WERI-Rb-1 (cell line): ENCODE data around the gene STAP1.

ENCODE experiments used
- DNase-seq: peaks from one replicate; pipeline ENCODE4 v3.0.0-alpha.2; 2020
- H3K27ac ChIP-seq: fragments of 250-450 bp; sonication (Bioruptor Pico); 2 replicates; pipeline ENCODE4 v1.5.1; 2020; ENCODE audit warnings: mild to moderate bottlenecking, moderate library complexity
- H3K27me3 ChIP-seq: fragments of 250-450 bp; sonication (Bioruptor Pico); 2 replicates; pipeline ENCODE4 v1.5.1; 2021; ENCODE audit warnings: mild to moderate bottlenecking, low read depth, moderate library complexity; ENCODE audit not compliant: insufficient read depth, severe bottlenecking
- H3K36me3 ChIP-seq: fragments of 250-450 bp; sonication (Bioruptor Pico); 2 replicates; pipeline ENCODE4 v1.5.1; 2020; ENCODE audit warnings: mild to moderate bottlenecking, moderate library complexity
- H3K4me3 ChIP-seq: 2 replicates; pipeline ENCODE4 v1.5.1; 2011; ENCODE audit warnings: low read depth, mild to moderate bottlenecking, control low read depth, low read length
- H3K9me3 ChIP-seq: fragments of 250-450 bp; sonication (Bioruptor Pico); 2 replicates; pipeline ENCODE4 v1.5.1; 2021; ENCODE audit warnings: mild to moderate bottlenecking, moderate library complexity; ENCODE audit not compliant: severe bottlenecking
- TF ChIP-seq, protein P1 (sequence below): IDR thresholded peaks from 2 replicates; pipeline ENCODE4 v1.5.1; 2011; ENCODE audit warnings: low read depth, mild to moderate bottlenecking, control low read depth, inconsistent platforms, low read length

Gene STAP1

DNA sequence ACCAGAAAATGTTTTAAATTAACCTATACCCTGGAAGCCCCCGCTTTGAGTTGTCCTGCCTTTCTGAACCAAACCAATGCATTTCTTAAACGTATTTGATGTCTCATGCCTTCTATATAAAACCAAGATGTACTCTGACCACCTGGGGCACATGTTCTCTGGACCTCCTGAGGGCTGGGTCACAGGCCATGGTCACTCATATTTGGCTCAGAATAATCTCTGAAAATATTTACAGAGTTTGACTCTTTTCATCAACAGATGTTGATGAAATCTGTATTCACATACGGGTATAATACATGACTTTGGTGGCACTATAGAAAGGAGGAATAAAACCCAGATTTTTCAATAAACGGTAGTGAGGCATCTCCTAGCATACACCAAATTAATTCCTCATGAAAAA lies 55.7 kb downstream of the STAP1 start:
- Histone ChIP-seq H3K9me3 (no peaks in the 10 kb centered on the region), H3K4me3 (no peak overlapping the region), H3K27ac (no peak overlapping the region), H3K27me3 (no peaks in the 10 kb centered on the region), H3K36me3 (peaks cover 8% of the 10 kb centered on the region)
- TF ChIP-seq, protein P1, sequence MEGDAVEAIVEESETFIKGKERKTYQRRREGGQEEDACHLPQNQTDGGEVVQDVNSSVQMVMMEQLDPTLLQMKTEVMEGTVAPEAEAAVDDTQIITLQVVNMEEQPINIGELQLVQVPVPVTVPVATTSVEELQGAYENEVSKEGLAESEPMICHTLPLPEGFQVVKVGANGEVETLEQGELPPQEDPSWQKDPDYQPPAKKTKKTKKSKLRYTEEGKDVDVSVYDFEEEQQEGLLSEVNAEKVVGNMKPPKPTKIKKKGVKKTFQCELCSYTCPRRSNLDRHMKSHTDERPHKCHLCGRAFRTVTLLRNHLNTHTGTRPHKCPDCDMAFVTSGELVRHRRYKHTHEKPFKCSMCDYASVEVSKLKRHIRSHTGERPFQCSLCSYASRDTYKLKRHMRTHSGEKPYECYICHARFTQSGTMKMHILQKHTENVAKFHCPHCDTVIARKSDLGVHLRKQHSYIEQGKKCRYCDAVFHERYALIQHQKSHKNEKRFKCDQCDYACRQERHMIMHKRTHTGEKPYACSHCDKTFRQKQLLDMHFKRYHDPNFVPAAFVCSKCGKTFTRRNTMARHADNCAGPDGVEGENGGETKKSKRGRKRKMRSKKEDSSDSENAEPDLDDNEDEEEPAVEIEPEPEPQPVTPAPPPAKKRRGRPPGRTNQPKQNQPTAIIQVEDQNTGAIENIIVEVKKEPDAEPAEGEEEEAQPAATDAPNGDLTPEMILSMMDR, result no peak
- DNase-seq, result no peak

DNA sequence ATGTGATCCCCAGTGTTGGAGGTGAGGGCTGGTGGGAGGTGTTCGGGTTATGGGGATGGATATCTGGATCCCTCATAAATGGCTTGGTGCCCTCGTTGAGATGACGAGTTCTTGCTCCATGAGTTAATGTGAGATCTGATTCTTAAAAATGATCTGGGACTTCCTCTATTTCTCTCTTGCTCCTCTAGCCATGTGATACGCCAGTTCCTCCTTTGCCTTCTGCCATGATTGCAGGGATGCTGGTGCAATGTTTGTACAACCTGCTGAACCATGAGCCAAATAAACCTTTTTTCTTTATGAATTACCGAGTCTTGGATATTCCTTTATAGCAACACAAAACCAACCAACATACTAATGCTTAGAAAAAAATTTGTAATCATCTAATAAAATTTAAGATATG lies 56.6 kb downstream of the STAP1 start:
- Histone ChIP-seq H3K27ac (no peak overlapping the region), H3K9me3 (no peaks in the 10 kb centered on the region), H3K4me3 (no peak overlapping the region), H3K36me3 (peaks cover 14% of the 10 kb centered on the region), H3K27me3 (no peaks in the 10 kb centered on the region)
- no peak for DNase-seq
- TF ChIP-seq, protein P1, result no peak

DNA sequence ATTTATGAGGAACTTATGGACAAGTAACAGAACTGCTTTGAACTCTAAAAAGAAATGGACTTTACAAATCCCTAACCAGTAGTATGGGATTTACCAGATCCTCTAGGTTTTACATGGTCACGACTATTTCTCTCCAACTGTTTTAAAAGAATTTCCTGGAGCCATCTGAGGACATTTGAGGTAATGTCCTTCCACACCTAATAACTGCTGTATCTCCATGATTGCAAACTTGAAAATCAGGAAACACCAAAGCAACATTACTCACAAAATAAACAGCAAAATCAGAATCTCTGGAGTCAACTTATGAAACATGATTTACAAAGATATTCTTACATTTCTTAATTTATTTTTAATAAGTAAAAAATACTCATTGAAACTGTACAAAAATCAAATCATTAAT lies 58.0 kb downstream of the STAP1 start:
- Histone ChIP-seq H3K27ac (no peak overlapping the region), H3K36me3 (peaks cover 27% of the 10 kb centered on the region), H3K4me3 (no peak overlapping the region), H3K27me3 (no peaks in the 10 kb centered on the region), H3K9me3 (no peaks in the 10 kb centered on the region)
- TF ChIP-seq, protein P1, result no peak
- no peak for DNase-seq

DNA sequence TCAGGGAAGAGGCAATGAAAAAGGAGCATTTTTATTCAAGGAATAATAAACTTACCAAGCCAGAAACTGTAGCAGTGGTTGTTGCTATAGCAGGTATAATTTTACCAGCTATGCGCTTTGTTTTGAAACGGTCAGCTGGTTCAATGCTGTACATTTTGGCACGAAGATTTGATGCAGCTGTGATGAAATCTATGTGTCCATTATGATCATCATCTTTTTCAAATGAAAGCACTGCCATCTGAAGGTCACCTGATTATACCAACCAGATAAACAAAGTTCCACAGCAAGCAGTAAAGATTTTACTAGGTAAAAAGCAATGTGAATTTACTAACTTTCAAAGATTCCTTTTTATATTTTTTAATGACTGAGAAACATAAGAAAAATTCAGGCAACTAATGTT lies 66.4 kb downstream of the STAP1 start:
- TF ChIP-seq, protein P1, result no peak
- H3K27ac ChIP-seq, result no peak overlapping the region
- H3K4me3 ChIP-seq, result no peak overlapping the region
- no peaks in the 10 kb centered on the region for H3K27me3 ChIP-seq
- DNase-seq, result no peak
- H3K9me3 ChIP-seq, result no peaks in the 10 kb centered on the region
- H3K36me3 ChIP-seq, result peaks cover 34% of the 10 kb centered on the region

DNA sequence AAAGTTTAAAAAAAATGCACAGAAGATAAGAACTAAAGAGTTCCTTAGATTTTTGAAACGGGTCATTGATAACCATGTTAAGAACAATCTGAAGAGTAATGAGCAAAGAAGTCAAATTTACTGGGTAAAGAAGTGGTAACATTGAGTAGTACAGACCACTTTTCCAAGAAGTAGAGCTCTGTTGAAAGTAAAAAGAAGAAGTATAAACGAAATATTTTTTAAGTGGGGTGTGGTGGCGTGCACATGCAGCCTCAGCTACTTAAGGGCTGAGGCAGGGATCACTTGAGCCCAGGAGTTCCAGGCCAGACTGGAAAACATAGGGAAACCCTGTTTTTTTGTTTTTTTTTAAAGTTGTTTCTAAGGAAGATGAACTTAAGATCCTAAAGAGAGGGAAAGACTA lies 74.0 kb downstream of the STAP1 start:
- H3K27me3 ChIP-seq, result no peaks in the 10 kb centered on the region
- H3K4me3 ChIP-seq, result no peak overlapping the region
- H3K27ac ChIP-seq, result no peak overlapping the region
- H3K36me3 ChIP-seq, result peaks cover 24% of the 10 kb centered on the region
- TF ChIP-seq, protein P1, result no peak
- no peak for DNase-seq
- H3K9me3 ChIP-seq, result no peaks in the 10 kb centered on the region

DNA sequence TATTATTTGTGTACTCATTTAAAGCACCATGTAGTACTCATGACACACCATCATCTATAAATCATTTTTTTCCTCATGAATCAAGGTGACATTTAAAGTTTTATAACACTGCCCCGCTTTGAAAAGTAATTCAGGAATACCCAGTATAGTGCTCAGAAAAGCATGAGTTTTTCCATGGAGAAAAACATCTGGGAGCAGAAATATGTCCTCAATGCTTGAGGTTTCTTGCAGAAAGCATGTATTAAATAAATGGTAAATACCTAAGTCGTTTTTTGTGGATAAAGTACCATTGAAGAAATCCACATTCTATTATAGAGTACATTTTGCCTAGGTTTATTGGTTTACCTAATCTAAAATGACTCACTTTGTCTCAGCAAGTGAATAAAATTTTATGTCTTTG lies 76.2 kb downstream of the STAP1 start:
- Histone ChIP-seq H3K27ac (no peak overlapping the region), H3K36me3 (peaks cover 30% of the 10 kb centered on the region), H3K9me3 (no peaks in the 10 kb centered on the region), H3K4me3 (no peak overlapping the region), H3K27me3 (no peaks in the 10 kb centered on the region)
- DNase-seq, result no peak
- TF ChIP-seq, protein P1, result no peak
